ENCODE results near the gene KCNK4. TPM values are rescaled to one million over a fixed set of nuclear protein-coding genes. Genes with fewer than 3 reads are reported as not detected.
A peak's percentile ranks its signal among the peaks of the same experiment; 100 is the strongest.

KCNK4 gene
- total and polyA plus RNA-seq, 2 of the 13 experiments (the other 11 are each of a cell fraction or from before 2014, with no cell fraction given), result not detected

- no peak; the same call in 1 of the 2 replicates for TF ChIP-seq KMT2B (CRISPR knock-in tag; IDR thresholded peaks at IDR 0.05)
- no peak for TF ChIP-seq MED13 (CRISPR knock-in tag; IDR thresholded peaks at IDR 0.05)
- peak; percentile 87; the same call in 1 of the 2 replicates for TF ChIP-seq ZNF101 (CRISPR knock-in tag; IDR thresholded peaks at IDR 0.05; ENCODE audit: borderline replicate concordance, low read depth)
- TF ChIP-seq ZNF546 (CRISPR knock-in tag; conservative IDR thresholded peaks at IDR 0.05), result 0 out of 2 replicates have a peak, but pooled peaks have one; percentile 44
- 0 out of 2 replicates have a peak, but pooled peaks have one; percentile 47 for TF ChIP-seq ZNF816 (CRISPR knock-in tag; IDR thresholded peaks at IDR 0.05; ENCODE audit: borderline replicate concordance)
- TF ChIP-seq ZZZ3 (CRISPR knock-in tag; IDR thresholded peaks at IDR 0.05; ENCODE audit: borderline replicate concordance), result peak; percentile 88; the same call in 1 of the 2 replicates
- no peak for TF ChIP-seq DZIP1 (CRISPR knock-in tag; IDR thresholded peaks at IDR 0.05)
- no peak for TF ChIP-seq SNAI1 (CRISPR knock-in tag; IDR thresholded peaks at IDR 0.05; ENCODE audit: borderline replicate concordance)
- no peak for TF ChIP-seq AFF4 (CRISPR knock-in tag; IDR thresholded peaks at IDR 0.05)
- no peak for TF ChIP-seq ZSCAN9 (CRISPR knock-in tag; IDR thresholded peaks at IDR 0.05; ENCODE audit: borderline replicate concordance)
- 0 out of 2 replicates have a peak, but pooled peaks have one; percentile 38 for TF ChIP-seq ZNF570 (CRISPR knock-in tag; IDR thresholded peaks at IDR 0.05; ENCODE audit: borderline replicate concordance)
- TF ChIP-seq GATA4 (IDR thresholded peaks at IDR 0.05; ENCODE audit: borderline replicate concordance, low read depth), result 0 out of 2 replicates have a peak, but pooled peaks have one; percentile 20
- TF ChIP-seq, protein P1, sequence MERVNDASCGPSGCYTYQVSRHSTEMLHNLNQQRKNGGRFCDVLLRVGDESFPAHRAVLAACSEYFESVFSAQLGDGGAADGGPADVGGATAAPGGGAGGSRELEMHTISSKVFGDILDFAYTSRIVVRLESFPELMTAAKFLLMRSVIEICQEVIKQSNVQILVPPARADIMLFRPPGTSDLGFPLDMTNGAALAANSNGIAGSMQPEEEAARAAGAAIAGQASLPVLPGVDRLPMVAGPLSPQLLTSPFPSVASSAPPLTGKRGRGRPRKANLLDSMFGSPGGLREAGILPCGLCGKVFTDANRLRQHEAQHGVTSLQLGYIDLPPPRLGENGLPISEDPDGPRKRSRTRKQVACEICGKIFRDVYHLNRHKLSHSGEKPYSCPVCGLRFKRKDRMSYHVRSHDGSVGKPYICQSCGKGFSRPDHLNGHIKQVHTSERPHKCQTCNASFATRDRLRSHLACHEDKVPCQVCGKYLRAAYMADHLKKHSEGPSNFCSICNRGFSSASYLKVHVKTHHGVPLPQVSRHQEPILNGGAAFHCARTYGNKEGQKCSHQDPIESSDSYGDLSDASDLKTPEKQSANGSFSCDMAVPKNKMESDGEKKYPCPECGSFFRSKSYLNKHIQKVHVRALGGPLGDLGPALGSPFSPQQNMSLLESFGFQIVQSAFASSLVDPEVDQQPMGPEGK (CRISPR knock-in tag; IDR thresholded peaks at IDR 0.05), result peak; percentile 56
- no peak for TF ChIP-seq EEA1 (CRISPR knock-in tag; IDR thresholded peaks at IDR 0.05; ENCODE audit: borderline replicate concordance)
These were observed 27.1 kb downstream of the KCNK4 start, which contains the start of gene PRDX5 (continued) for GRCh38 chr11:64317961-64318765.

All from HepG2 (cell line).